H9 (cell line): ENCODE measurements around the gene NAPB. TPM values are rescaled to one million over a fixed set of nuclear protein-coding genes. Genes with fewer than 3 reads are reported as not detected.

Experiments used
- DNase-seq: peaks from one replicate; pipeline ENCODE4 v3.0.0-alpha.2; 2017
- H2AFZ ChIP-seq: one replicate; pipeline ENCODE4 v1.6.1; 2013; ENCODE audit warnings: mild to moderate bottlenecking, low read length, control low read depth, moderate library complexity
- H2AK5ac ChIP-seq: 2 replicates; pipeline ENCODE4 v1.6.1; 2013; ENCODE audit warnings: low read length, control low read depth, mixed read lengths; ENCODE audit not compliant: insufficient read length
- H2BK120ac ChIP-seq: one replicate; pipeline ENCODE4 v1.6.1; 2013; ENCODE audit warnings: low read depth, mild to moderate bottlenecking, low read length, control low read depth, inconsistent platforms; ENCODE audit not compliant: poor library complexity, severe bottlenecking
- H2BK12ac ChIP-seq: 2 replicates; pipeline ENCODE4 v1.6.1; 2013; ENCODE audit warnings: low read length, control low read depth, mixed read lengths, low read depth; ENCODE audit not compliant: insufficient read length
- H2BK15ac ChIP-seq: 2 replicates; pipeline ENCODE4 v1.6.1; 2013; ENCODE audit warnings: low read depth, low read length, control low read depth
- H2BK20ac ChIP-seq: one replicate; pipeline ENCODE4 v1.6.1; 2013; ENCODE audit warnings: low read depth, mild to moderate bottlenecking, low read length, control low read depth, inconsistent platforms; ENCODE audit not compliant: poor library complexity, severe bottlenecking
- H2BK5ac ChIP-seq: 2 replicates; pipeline ENCODE4 v1.6.1; 2013; ENCODE audit warnings: low read length, control low read depth, mixed read lengths; ENCODE audit not compliant: insufficient read length
- H3K14ac ChIP-seq: 2 replicates; pipeline ENCODE4 v1.6.1; 2013; ENCODE audit warnings: low read length, control low read depth; ENCODE audit not compliant: insufficient read depth
- H3K18ac ChIP-seq: 2 replicates; pipeline ENCODE4 v1.6.1; 2013; ENCODE audit warnings: low read depth, mild to moderate bottlenecking, mixed read lengths, low read length, control low read depth; ENCODE audit not compliant: insufficient read length
- H3K23ac ChIP-seq: 2 replicates; pipeline ENCODE4 v1.6.1; 2013; ENCODE audit warnings: low read length, control low read depth, mixed read lengths, low read depth; ENCODE audit not compliant: insufficient read length
- H3K23me2 ChIP-seq: 2 replicates; pipeline ENCODE4 v1.6.1; 2013; ENCODE audit warnings: low read depth, mild to moderate bottlenecking, mixed read lengths, low read length, control low read depth; ENCODE audit not compliant: insufficient read length, poor library complexity, severe bottlenecking
- H3K27ac ChIP-seq: 2 replicates; pipeline ENCODE4 v1.5.1; 2013; ENCODE audit warnings: low read length, control low read depth, mixed read lengths, low read depth; ENCODE audit not compliant: insufficient read length
- H3K27me3 ChIP-seq: 2 replicates; pipeline ENCODE4 v1.6.1; 2013; ENCODE audit warnings: low read length, control low read depth, inconsistent platforms; ENCODE audit not compliant: insufficient read depth
- H3K4ac ChIP-seq: 2 replicates; pipeline ENCODE4 v1.6.1; 2013; ENCODE audit warnings: low read depth, mild to moderate bottlenecking, control low read depth, inconsistent platforms, low read length, moderate library complexity
- H3K4me1 ChIP-seq: 2 replicates; pipeline ENCODE4 v1.6.1; 2013; ENCODE audit warnings: low read length, control low read depth, inconsistent platforms; ENCODE audit not compliant: insufficient read depth
- H3K4me2 ChIP-seq: 2 replicates; pipeline ENCODE4 v1.6.1; 2013; ENCODE audit warnings: low read length, control low read depth, mixed read lengths; ENCODE audit not compliant: insufficient read length, insufficient read depth
- H3K56ac ChIP-seq: 2 replicates; pipeline ENCODE4 v1.6.1; 2013; ENCODE audit warnings: low read depth, mild to moderate bottlenecking, mixed read lengths, low read length, control low read depth; ENCODE audit not compliant: insufficient read length
- H3K79me1 ChIP-seq: 2 replicates; pipeline ENCODE4 v1.6.1; 2013; ENCODE audit warnings: low read depth, mild to moderate bottlenecking, moderate library complexity, low read length, control low read depth, inconsistent platforms; ENCODE audit not compliant: insufficient read depth, poor library complexity, severe bottlenecking
- H3K79me2 ChIP-seq: 2 replicates; pipeline ENCODE4 v1.6.1; 2013; ENCODE audit warnings: low read length, control low read depth, inconsistent platforms; ENCODE audit not compliant: insufficient read depth
- H3K9ac ChIP-seq: 2 replicates; pipeline ENCODE4 v1.6.1; 2013; ENCODE audit warnings: low read length, control low read depth, mixed read lengths; ENCODE audit not compliant: insufficient read length; ENCODE audit errors: extremely low read depth
- H3K9me3 ChIP-seq: one replicate; pipeline ENCODE4 v1.6.1; 2013; ENCODE audit warnings: low read depth, low read length, inconsistent platforms; ENCODE audit not compliant: control insufficient read depth
- H3T11ph ChIP-seq: one replicate; pipeline ENCODE4 v1.6.1; 2013; ENCODE audit warnings: mild to moderate bottlenecking, low read length, control low read depth, inconsistent platforms
- H4K20me1 ChIP-seq: one replicate; pipeline ENCODE4 v1.6.1; 2013; ENCODE audit not compliant: control insufficient read depth, insufficient read length, insufficient read depth
- H4K5ac ChIP-seq: 2 replicates; pipeline ENCODE4 v1.6.1; 2013; ENCODE audit warnings: low read depth, mild to moderate bottlenecking, mixed read lengths, low read length, control low read depth; ENCODE audit not compliant: insufficient read length
- H4K8ac ChIP-seq: replicated peaks from 2 replicates; pipeline ENCODE4 v1.6.1; 2013; ENCODE audit warnings: low read length, control low read depth, mixed read lengths, low read depth; ENCODE audit not compliant: insufficient read length
- H4K91ac ChIP-seq: 2 replicates; pipeline ENCODE4 v1.6.1; 2013; ENCODE audit warnings: low read depth, mild to moderate bottlenecking, moderate library complexity, mixed read lengths, low read length, control low read depth; ENCODE audit not compliant: insufficient read length
- H3K27ac Mint-ChIP-seq, 3 experiments: 2 replicates in 2 of 3; 3 replicates in 1 of 3; pipeline ENCODE4 v1.8.0; 2020 to 2021; ENCODE audit warnings: mixed read lengths in 3 of 3, mild to moderate bottlenecking in 1 of 3, moderate library complexity in 1 of 3
- H3K27me3 Mint-ChIP-seq: 2 replicates; pipeline ENCODE4 v1.8.0; 2021; ENCODE audit warnings: low read depth, mild to moderate bottlenecking, moderate library complexity, mixed read lengths
- H3K36me3 Mint-ChIP-seq, 3 experiments: 2 replicates in 2 of 3; 3 replicates in 1 of 3; pipeline ENCODE4 v1.8.0; 2020 to 2021; ENCODE audit warnings: low read depth in 3 of 3, mixed read lengths in 3 of 3; ENCODE audit not compliant: insufficient read depth in 1 of 3
- H3K4me1 Mint-ChIP-seq, 2 experiments: 2 replicates each; pipeline ENCODE4 v1.8.0; 2020; ENCODE audit warnings: mixed read lengths in 2 of 2
- H3K4me3 Mint-ChIP-seq, 2 experiments: 2 replicates in 1 of 2; 3 replicates in 1 of 2; pipeline ENCODE4 v1.8.0; 2020 to 2021; ENCODE audit warnings: mild to moderate bottlenecking in 2 of 2, mixed read lengths in 2 of 2, moderate library complexity in 1 of 2
- H3K9me3 Mint-ChIP-seq, 2 experiments: 2 replicates in 1 of 2; 3 replicates in 1 of 2; pipeline ENCODE4 v1.8.0; 2020; ENCODE audit warnings: mild to moderate bottlenecking in 2 of 2, mixed read lengths in 2 of 2, moderate library complexity in 1 of 2
- WGBS: extraction: QIAGEN DNeasy Blood & Tissue Kit; methylation state at CpG from one replicate; pipeline ENCODE4 v1.1.7; 2013; ENCODE audit warnings: missing lambda C conversion rate, low lambda C conversion rate, mixed read lengths; ENCODE audit not compliant: insufficient read length; ENCODE audit errors: extremely low coverage; 5-methylcytosine and 5-hydroxymethylcytosine counted together
- total RNA-seq: library from RNA; stranded (reverse); gene quantifications from 2 replicates; pipeline ENCODE4 v1.2.1, GENCODE V29; 2021
- TF ChIP-seq, protein P1 (sequence below): fragments of 200-600 bp; sonication (generic); conservative IDR thresholded peaks from 3 replicates; pipeline ENCODE4 v1.8.0; 2021; ENCODE audit warnings: antibody characterized with exemption, mild to moderate bottlenecking

Gene NAPB
- total RNA-seq, 1 experiment from 2014 or later: 10.4 TPM

- TF ChIP-seq, protein P1, sequence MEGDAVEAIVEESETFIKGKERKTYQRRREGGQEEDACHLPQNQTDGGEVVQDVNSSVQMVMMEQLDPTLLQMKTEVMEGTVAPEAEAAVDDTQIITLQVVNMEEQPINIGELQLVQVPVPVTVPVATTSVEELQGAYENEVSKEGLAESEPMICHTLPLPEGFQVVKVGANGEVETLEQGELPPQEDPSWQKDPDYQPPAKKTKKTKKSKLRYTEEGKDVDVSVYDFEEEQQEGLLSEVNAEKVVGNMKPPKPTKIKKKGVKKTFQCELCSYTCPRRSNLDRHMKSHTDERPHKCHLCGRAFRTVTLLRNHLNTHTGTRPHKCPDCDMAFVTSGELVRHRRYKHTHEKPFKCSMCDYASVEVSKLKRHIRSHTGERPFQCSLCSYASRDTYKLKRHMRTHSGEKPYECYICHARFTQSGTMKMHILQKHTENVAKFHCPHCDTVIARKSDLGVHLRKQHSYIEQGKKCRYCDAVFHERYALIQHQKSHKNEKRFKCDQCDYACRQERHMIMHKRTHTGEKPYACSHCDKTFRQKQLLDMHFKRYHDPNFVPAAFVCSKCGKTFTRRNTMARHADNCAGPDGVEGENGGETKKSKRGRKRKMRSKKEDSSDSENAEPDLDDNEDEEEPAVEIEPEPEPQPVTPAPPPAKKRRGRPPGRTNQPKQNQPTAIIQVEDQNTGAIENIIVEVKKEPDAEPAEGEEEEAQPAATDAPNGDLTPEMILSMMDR: peak; percentile 84
- peaks cover 8 to 10% of the 10 kb centered on the region in 2 experiments for H3K4me1 Mint-ChIP-seq
- H2BK20ac ChIP-seq: no peak overlapping the region
- no peak overlapping the region for H3K4me2 ChIP-seq
- H4K20me1 ChIP-seq: no peaks in the 10 kb centered on the region
- WGBS: no CpG with 5 or more reads among the region's 9 CpGs
- peak overlapping the region in 1 of 3 experiments; percentile 37; a peak in 1 of 7 replicates for H3K27ac Mint-ChIP-seq
- no peak overlapping the region for H3T11ph ChIP-seq
- H3K18ac ChIP-seq: no peak overlapping the region
- H3K79me2 ChIP-seq: no peaks in the 10 kb centered on the region
- no peak overlapping the region for H2BK15ac ChIP-seq
- peaks cover 2 to 4% of the 10 kb centered on the region in 2 experiments; a peak in 2 of 5 replicates for H3K9me3 Mint-ChIP-seq
- H3K36me3 Mint-ChIP-seq: no peaks in the 10 kb centered on the region
- no peaks in the 10 kb centered on the region for H3K23me2 ChIP-seq
- H3K4ac ChIP-seq: no peak overlapping the region
- no peak overlapping the region for H2AK5ac ChIP-seq
- H3K23ac ChIP-seq: no peak overlapping the region
- no peaks in the 10 kb centered on the region for H3K79me1 ChIP-seq
- H3K4me3 Mint-ChIP-seq: no peak overlapping the region
- no peak overlapping the region for H2AFZ ChIP-seq
- no peak overlapping the region for H4K91ac ChIP-seq
- no peak overlapping the region for H4K5ac ChIP-seq
- H3K27me3 ChIP-seq: no peaks in the 10 kb centered on the region
- H3K56ac ChIP-seq: no peak overlapping the region
- peaks cover 5% of the 10 kb centered on the region; the same call in 1 of the 2 replicates for H3K27me3 Mint-ChIP-seq
- no peak overlapping the region for H4K8ac ChIP-seq
- no peak overlapping the region for H3K9ac ChIP-seq
- H3K27ac ChIP-seq: no peak overlapping the region
- H3K9me3 ChIP-seq: no peaks in the 10 kb centered on the region
- no peak overlapping the region for H3K14ac ChIP-seq
- H3K4me1 ChIP-seq: no peaks in the 10 kb centered on the region
- no peak overlapping the region for H2BK5ac ChIP-seq
- DNase-seq: peak; percentile 76
- no peak overlapping the region for H2BK120ac ChIP-seq
- H2BK12ac ChIP-seq: no peak overlapping the region
These were observed 80.8 kb downstream of the NAPB start for GRCh38 chr20:23340524-23340923.
